OCI-M2 (cell line): ENCODE results near the gene STAC.
"Not testable (repeated sequence)": the region's sequence is repeated elsewhere in the genome, so short reads cannot be mapped to it uniquely, and the experiment has no call there.

ENCODE experiments used
- DNase-seq: peaks from one replicate; lab custom pipeline; 2025; ENCODE audit not compliant: unreplicated experiment; lab: John Stamatoyannopoulos, UW

The STAC gene

GRCh38 chr3:36411587-36411986 is 31.3 kb downstream of the STAC start:
- DNase-seq = no peak

- DNase-seq = no peak
Measured at GRCh38 chr3:36416599-36416998, 36.3 kb downstream of the STAC start.

- no peak for DNase-seq
Measured at GRCh38 chr3:36417237-36417636, 36.9 kb downstream of the STAC start.

- no peak for DNase-seq
Measured at GRCh38 chr3:36418296-36418695, 38.0 kb downstream of the STAC start.

- DNase-seq = no peak
Measured at GRCh38 chr3:36428445-36428844, 48.1 kb downstream of the STAC start.

GRCh38 chr3:36429986-36430485 is 49.7 kb downstream of the STAC start:
- no peak for DNase-seq

- no peak for DNase-seq
Measured at GRCh38 chr3:36433511-36433910, 53.2 kb downstream of the STAC start.

GRCh38 chr3:36434687-36435426 is 54.6 kb downstream of the STAC start:
- no peak for DNase-seq

- no peak for DNase-seq
Measured at GRCh38 chr3:36443028-36443686, 62.9 kb downstream of the STAC start.

GRCh38 chr3:36444909-36445308 is 64.6 kb downstream of the STAC start:
- no peak for DNase-seq

- DNase-seq = no peak
Measured at GRCh38 chr3:36446276-36446675, 66.0 kb downstream of the STAC start.

GRCh38 chr3:36447061-36447460 is 66.8 kb downstream of the STAC start:
- no peak for DNase-seq

GRCh38 chr3:36451816-36452215 is 71.5 kb downstream of the STAC start:
- no peak for DNase-seq

GRCh38 chr3:36453213-36453612 is 72.9 kb downstream of the STAC start:
- not testable (repeated sequence) for DNase-seq

- DNase-seq = not testable (repeated sequence)
Measured at GRCh38 chr3:36453896-36454295, 73.6 kb downstream of the STAC start.

- no peak for DNase-seq
Measured at GRCh38 chr3:36455406-36455805, 75.1 kb downstream of the STAC start.

GRCh38 chr3:36456784-36457183 is 76.5 kb downstream of the STAC start:
- no peak for DNase-seq

- DNase-seq = no peak
Measured at GRCh38 chr3:36457667-36458066, 77.4 kb downstream of the STAC start.

- no peak for DNase-seq
Measured at GRCh38 chr3:36459177-36459576, 78.9 kb downstream of the STAC start.

- DNase-seq = no peak
Measured at GRCh38 chr3:36461597-36461996, 81.3 kb downstream of the STAC start.

- DNase-seq = not testable (repeated sequence)
Measured at GRCh38 chr3:36472045-36472444, 91.7 kb downstream of the STAC start.

GRCh38 chr3:36475558-36475957 is 95.3 kb downstream of the STAC start:
- DNase-seq = no peak
